Mammary epithelial cell (primary cell): Measurements from ENCODE around the gene CBLB.

Source experiments
- CTCF ChIP-seq, 2 donors: IDR thresholded peaks in 1 of 2; conservative IDR thresholded peaks in 1 of 2; 2 replicates each; pipeline ENCODE4 v1.5.1; 2011 to 2012; ENCODE audit warnings: inconsistent platforms in 2 of 2, low read length in 2 of 2, mild to moderate bottlenecking in 2 of 2, control low read depth in 1 of 2, low read depth in 1 of 2; ENCODE audit not compliant: insufficient read depth in 1 of 2; ENCODE audit errors: extremely low read depth in 1 of 2
- EZH2 ChIP-seq: IDR thresholded peaks from 2 replicates; pipeline ENCODE4 v1.6.1; 2012; ENCODE audit warnings: low read length, inconsistent platforms, borderline replicate concordance

GRCh38 chr3:105844704-105845103 is 24.1 kb downstream of the CBLB start:
- TF ChIP-seq CTCF (conservative IDR thresholded peaks at IDR 0.05 in 1 of 2, IDR thresholded peaks at IDR 0.05 in 1 of 2; ENCODE audit: extremely low read depth in 1 of 2, insufficient read depth in 1 of 2, low read depth in 1 of 2, low read length in 2 of 2): no peak
- no peak for TF ChIP-seq EZH2
